A549 (cell line): ENCODE data around the gene WBP1L. TPM values are rescaled to one million over a fixed set of nuclear protein-coding genes. Genes with fewer than 3 reads are reported as not detected.

Experiments used
- ATAC-seq, 2 experiments: fragments of 200-7000 bp in 1 of 2; fragments of >200 bp in 1 of 2; cut with Nextera tagmentation in 1 of 2; cut with Tn5 transposase in 1 of 2; 3 replicates each; pipeline versions ENCODE4 v1.8.0 to v1.9.1; 2018 to 2020; ENCODE audit warnings: mild to moderate bottlenecking in 1 of 2, moderate library complexity in 1 of 2
- CTCF ChIA-PET: fragments of 300-600 bp; sonication (Branson Sonifier 250); formaldehyde crosslinking; extraction: SDS; loops from one replicate; lab custom pipeline; 2021; ENCODE audit warnings: antibody characterized with exemption, inconsistent platforms; lab: Yijun Ruan, JAX
- POLR2A ChIA-PET: fragments of 350-600 bp; formaldehyde crosslinking; extraction: SDS; loops from one replicate; lab custom pipeline; 2021; ENCODE audit warnings: antibody characterized with exemption, inconsistent platforms; lab: Yijun Ruan, JAX
- DNase-seq, 2 experiments: peaks; one replicate each; pipeline versions ENCODE4 v3.0.0 to v3.0.0-alpha.2; 2011 to 2016; ENCODE audit warnings: low read depth in 1 of 2, low spot score in 1 of 2
- FAIRE-seq: peaks from 2 replicates; lab custom pipeline; 2011; peaks lifted over from hg19 to GRCh38; lab: Jason Lieb, UNC
- H3K27ac ChIP-seq, 2 experiments: fragments of >200 bp; sonication (Bioruptor Twin); formaldehyde crosslinking; 3 replicates each; pipeline ENCODE4 v1.5.1; 2016 to 2017
- H3K4me1 ChIP-seq: fragments of >200 bp; sonication (Bioruptor Twin); formaldehyde crosslinking; 3 replicates; pipeline ENCODE4 v1.6.1; 2016
- H3K4me2 ChIP-seq: fragments of >200 bp; sonication (Bioruptor Twin); formaldehyde crosslinking; 3 replicates; pipeline ENCODE4 v1.6.1; 2016
- H3K4me3 ChIP-seq: fragments of >200 bp; sonication (Bioruptor Twin); formaldehyde crosslinking; 3 replicates; pipeline ENCODE4 v1.5.1; 2016
- H3K9me3 ChIP-seq: fragments of >200 bp; sonication (Bioruptor Twin); formaldehyde crosslinking; 3 replicates; pipeline ENCODE4 v1.6.1; 2016
- BCL3 ChIP-seq: fragments of >200 bp; sonication (Bioruptor Twin); formaldehyde crosslinking; IDR thresholded peaks from 3 replicates; pipeline ENCODE4 v1.6.1; 2016
- BHLHE40 ChIP-seq: IDR thresholded peaks from 2 replicates; pipeline ENCODE4 v1.6.1; 2012; ENCODE audit warnings: low read depth, low read length, inconsistent platforms
- CEBPB ChIP-seq, 2 experiments: fragments of >200 bp in 1 of 2; sonication (Bioruptor Twin) in 1 of 2; formaldehyde crosslinking in 1 of 2; IDR thresholded peaks; 2 replicates each; pipeline ENCODE4 v1.6.1; 2012 to 2016
- CHD4 ChIP-seq: fragments of 200-600 bp; sonication (generic); IDR thresholded peaks from 2 replicates; pipeline ENCODE4 v1.6.1; 2016; ENCODE audit warnings: antibody characterized with exemption, mild to moderate bottlenecking, borderline replicate concordance
- E2F6 ChIP-seq: IDR thresholded peaks from 2 replicates; pipeline ENCODE4 v1.6.1; 2012; ENCODE audit warnings: low read depth, borderline replicate concordance
- ESRRA ChIP-seq: fragments of 150-350 bp; IDR thresholded peaks from 2 replicates; pipeline ENCODE4 v1.6.1; 2014; ENCODE audit warnings: mild to moderate bottlenecking, low read length, borderline replicate concordance
- FOXS1 ChIP-seq: fragments of 250-450 bp; sonication (Bioruptor Pico); IDR thresholded peaks from 2 replicates; pipeline ENCODE4 v1.5.0; 2020; ENCODE audit warnings: mild to moderate bottlenecking, moderate library complexity
- HES2 ChIP-seq: fragments of >200 bp; sonication (Bioruptor Twin); formaldehyde crosslinking; IDR thresholded peaks from 2 replicates; pipeline ENCODE4 v1.6.1; 2016
- HMGXB4 ChIP-seq: fragments of 250-450 bp; sonication (Bioruptor Pico); IDR thresholded peaks from 2 replicates; pipeline ENCODE4 v1.5.0; 2021; ENCODE audit warnings: mild to moderate bottlenecking, moderate library complexity, borderline replicate concordance
- JUNB ChIP-seq: fragments of >200 bp; sonication (Bioruptor Twin); formaldehyde crosslinking; IDR thresholded peaks from 2 replicates; pipeline ENCODE4 v1.6.1; 2016
- MYC ChIP-seq: IDR thresholded peaks from 2 replicates; pipeline ENCODE4 v1.6.1; 2012; ENCODE audit warnings: mild to moderate bottlenecking, inconsistent platforms, low read length, improper control_type of control experiment, borderline replicate concordance
- NPAS2 ChIP-seq: fragments of 250-450 bp; sonication (Bioruptor Pico); IDR thresholded peaks from 2 replicates; pipeline ENCODE4 v1.8.0; 2022; ENCODE audit warnings: mild to moderate bottlenecking, moderate library complexity, borderline replicate concordance
- POLR2A ChIP-seq: IDR thresholded peaks from 2 replicates; pipeline ENCODE4 v1.6.1; 2012; ENCODE audit warnings: mild to moderate bottlenecking, low read length
- RAD21 ChIP-seq, 2 experiments: fragments of >200 bp in 1 of 2; sonication (Bioruptor Twin) in 1 of 2; formaldehyde crosslinking in 1 of 2; IDR thresholded peaks in 1 of 2; conservative IDR thresholded peaks in 1 of 2; 2 replicates in 1 of 2; 3 replicates in 1 of 2; pipeline ENCODE4 v1.6.1; 2012 to 2018; ENCODE audit warnings: inconsistent platforms in 1 of 2
- RCOR1 ChIP-seq: fragments of 150-350 bp; IDR thresholded peaks from 2 replicates; pipeline ENCODE4 v1.6.1; 2014; ENCODE audit warnings: antibody characterized with exemption, low read length, low read depth
- REST ChIP-seq: fragments of 200-600 bp; sonication (generic); IDR thresholded peaks from 2 replicates; pipeline ENCODE4 v1.6.1; 2016; ENCODE audit warnings: antibody characterized with exemption, mild to moderate bottlenecking, moderate library complexity
- RFX5 ChIP-seq: fragments of 450-650 bp; IDR thresholded peaks from 2 replicates; pipeline ENCODE4 v1.7.1; 2014; ENCODE audit warnings: antibody characterized with exemption, mild to moderate bottlenecking, moderate library complexity
- ZFP36 ChIP-seq: fragments of 450-650 bp; IDR thresholded peaks from 2 replicates; pipeline ENCODE4 v1.6.1; 2014; ENCODE audit warnings: borderline replicate concordance; ENCODE audit not compliant: partially characterized antibody
- WGBS: methylation state at CpG from one replicate; pipeline ENCODE4 v1.1.6; 2017; ENCODE audit errors: missing lambda C conversion rate; 5-methylcytosine and 5-hydroxymethylcytosine counted together
- polyA plus RNA-seq, 4 experiments: library from polyadenylated mRNA; depleted of rRNA in 3 of 4; stranded (reverse); fragments of >200 nt; fragmentation: RNase III in 1 of 4; extraction: RNeasy Plus Mini Kit Qiagen cat#74134 plus additional on column Dnase treatment in 1 of 4; gene quantifications; 2 replicates in 3 of 4; 3 replicates in 1 of 4; pipeline ENCODE4 v1.2.3, GENCODE V29; 2011 to 2017

The WBP1L gene
- polyA plus RNA-seq, 2 of the 4 experiments (the other 2 are of a cell fraction), result 19.8 to 23.5 TPM

GRCh38 chr10:102791754-102792395 lies 48.1 kb downstream of the WBP1L start:
- POLR2A ChIA-PET, result no interaction called here

More at GRCh38 chr10:102791754-102792395, 48.1 kb downstream of the WBP1L start:
- ATAC-seq (no peak), DNase-seq (no peak), FAIRE-seq (no peak)
- TF ChIP-seq CHD4 (no peak), BCL3 (no peak), MYC (no peak), RCOR1 (no peak), JUNB (no peak), BHLHE40 (no peak), RAD21 (conservative IDR thresholded peaks at IDR 0.05 in 1 of 2, IDR thresholded peaks at IDR 0.05 in 1 of 2) (no peak), ESRRA (no peak), CEBPB (IDR thresholded peaks at IDR 0.05) (no peak), NPAS2 (CRISPR knock-in tag) (no peak), RFX5 (no peak), POLR2A (no peak), E2F6 (no peak), FOXS1 (CRISPR knock-in tag) (no peak), REST (no peak), HES2 (no peak), ZFP36 (no peak), HMGXB4 (no peak)
- no peaks in the 10 kb centered on the region for H3K9me3 ChIP-seq
- CTCF ChIA-PET, result interaction anchor here (0.6 to 1.1 kb wide), 4 partner anchors 27 to 469 kb away, joined by 3 to 4 read pairs (median 3); no protein-coding TSS in a partner anchor
- no peak overlapping the region for H3K27ac ChIP-seq
- H3K4me3 ChIP-seq, result no peak overlapping the region
- 89% methylated on average over 8 of the region's 8 CpGs for WGBS
- no peak overlapping the region for H3K4me2 ChIP-seq
- no peaks in the 10 kb centered on the region for H3K4me1 ChIP-seq
